Coronary artery (tissue), 2 donors: ENCODE data around the gene SSH3.

Experiments
- DNase-seq: peaks from one replicate; pipeline ENCODE4 v3.0.0-alpha.2; 2017; ENCODE audit warnings: low spot score
- H3K27ac ChIP-seq, 2 donors: fragments of 200-600 bp; sonication (generic); one replicate each; pipeline ENCODE4 v1.5.1; 2016 to 2019
- H3K4me3 ChIP-seq: fragments of 200-600 bp; sonication (generic); 2 replicates; pipeline ENCODE4 v1.5.1; 2016; ENCODE audit warnings: mild to moderate bottlenecking, moderate library complexity
- TF ChIP-seq, protein P1 (sequence below): fragments of 200-600 bp; sonication (generic); IDR thresholded peaks from one replicate; pipeline ENCODE4 v1.5.1; 2019; ENCODE audit warnings: antibody characterized with exemption

SSH3 gene

DNA sequence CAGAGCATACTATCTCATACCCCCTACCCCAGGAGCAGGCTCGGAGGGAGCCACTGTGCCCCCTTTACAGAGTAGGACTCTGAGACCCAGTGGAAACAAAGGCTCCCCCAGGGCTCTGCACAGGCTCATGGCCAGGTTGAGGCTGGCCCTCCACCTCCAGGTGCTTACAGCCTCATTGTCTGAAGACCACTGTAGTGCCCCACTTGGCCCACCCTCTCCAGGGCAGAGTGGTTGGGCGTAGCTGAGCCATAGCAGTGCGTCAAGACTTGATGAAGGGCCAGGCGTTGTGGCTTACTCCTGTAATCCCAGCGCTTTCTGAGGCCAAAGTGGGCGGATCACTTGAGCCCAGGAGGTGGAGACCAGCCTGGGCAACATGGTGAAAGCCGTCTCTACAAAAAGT is 12.5 kb upstream of the SSH3 start:
- Histone ChIP-seq H3K27ac (peak overlapping the region in 1 of 2 donors; percentile 95), H3K4me3 (peak overlapping the region; percentile 93)
- TF ChIP-seq, protein P1, sequence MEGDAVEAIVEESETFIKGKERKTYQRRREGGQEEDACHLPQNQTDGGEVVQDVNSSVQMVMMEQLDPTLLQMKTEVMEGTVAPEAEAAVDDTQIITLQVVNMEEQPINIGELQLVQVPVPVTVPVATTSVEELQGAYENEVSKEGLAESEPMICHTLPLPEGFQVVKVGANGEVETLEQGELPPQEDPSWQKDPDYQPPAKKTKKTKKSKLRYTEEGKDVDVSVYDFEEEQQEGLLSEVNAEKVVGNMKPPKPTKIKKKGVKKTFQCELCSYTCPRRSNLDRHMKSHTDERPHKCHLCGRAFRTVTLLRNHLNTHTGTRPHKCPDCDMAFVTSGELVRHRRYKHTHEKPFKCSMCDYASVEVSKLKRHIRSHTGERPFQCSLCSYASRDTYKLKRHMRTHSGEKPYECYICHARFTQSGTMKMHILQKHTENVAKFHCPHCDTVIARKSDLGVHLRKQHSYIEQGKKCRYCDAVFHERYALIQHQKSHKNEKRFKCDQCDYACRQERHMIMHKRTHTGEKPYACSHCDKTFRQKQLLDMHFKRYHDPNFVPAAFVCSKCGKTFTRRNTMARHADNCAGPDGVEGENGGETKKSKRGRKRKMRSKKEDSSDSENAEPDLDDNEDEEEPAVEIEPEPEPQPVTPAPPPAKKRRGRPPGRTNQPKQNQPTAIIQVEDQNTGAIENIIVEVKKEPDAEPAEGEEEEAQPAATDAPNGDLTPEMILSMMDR = no peak
- no peak for DNase-seq

DNA sequence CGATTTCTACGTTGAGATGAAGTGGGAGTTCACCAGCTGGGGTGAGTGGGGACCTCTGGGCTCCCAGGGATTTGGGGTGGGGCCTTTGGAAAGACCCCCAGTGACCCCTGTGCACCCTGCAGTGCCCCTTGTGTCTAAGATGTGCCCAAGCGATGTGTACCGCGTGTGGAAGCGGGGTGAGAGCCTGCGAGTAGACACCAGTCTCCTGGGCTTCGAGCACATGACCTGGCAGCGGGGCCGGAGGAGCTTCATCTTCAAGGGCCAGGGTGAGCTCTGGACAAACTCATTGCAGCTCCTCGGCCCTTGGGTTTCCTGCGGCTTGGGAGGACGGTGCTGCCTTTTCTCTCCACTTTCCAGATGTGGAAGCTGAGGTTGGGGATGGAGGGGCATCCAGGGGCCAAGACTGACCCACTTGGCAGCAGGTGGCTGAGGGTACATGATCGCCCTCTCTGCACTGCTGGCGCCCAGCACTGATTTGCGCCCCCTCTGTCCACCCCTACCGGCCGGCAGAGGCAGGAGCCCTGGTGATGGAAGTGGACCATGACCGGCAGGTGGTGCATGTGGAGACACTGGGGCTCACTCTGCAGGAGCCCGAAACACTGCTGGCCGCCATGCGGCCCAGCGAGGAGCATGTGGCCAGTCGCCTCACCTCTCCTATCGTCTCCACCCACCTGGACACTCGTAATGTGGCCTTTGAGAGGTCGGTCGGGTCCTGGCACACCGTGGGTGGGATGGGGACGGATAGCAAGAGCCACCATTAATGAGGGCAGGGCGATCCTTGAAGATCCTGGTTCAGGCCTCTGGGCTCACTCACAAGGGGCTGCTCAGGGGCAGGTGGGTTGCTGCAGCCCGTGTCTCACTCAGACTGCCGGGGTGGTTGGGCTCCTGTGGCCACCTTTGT is 11.6 kb upstream of the SSH3 start:
- Histone ChIP-seq H3K27ac (no peak overlapping the region), H3K4me3 (no peak overlapping the region)
- no peak for DNase-seq
- TF ChIP-seq, protein P1 = no peak

DNA sequence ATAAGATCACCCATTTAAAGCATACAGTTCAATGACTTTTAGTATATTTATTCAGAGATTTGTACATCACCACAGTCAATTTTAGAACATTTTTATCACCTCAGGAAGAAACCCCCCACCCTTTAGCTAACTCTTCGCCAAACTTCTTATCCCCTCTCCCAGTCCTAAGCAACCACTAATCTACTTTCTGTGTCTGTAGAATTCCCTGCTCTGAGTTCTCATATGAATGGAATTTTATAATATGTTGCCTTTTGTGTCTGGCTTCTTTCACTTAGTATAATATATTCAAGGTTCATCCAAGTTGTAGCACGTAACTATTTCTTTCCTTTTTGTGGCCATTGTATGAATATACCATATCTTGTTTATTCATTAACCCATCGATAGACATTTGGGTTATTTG is 10.7 kb upstream of the SSH3 start:
- H3K27ac ChIP-seq = no peak overlapping the region
- H3K4me3 ChIP-seq = no peak overlapping the region
- TF ChIP-seq, protein P1 = no peak
- DNase-seq = no peak

DNA sequence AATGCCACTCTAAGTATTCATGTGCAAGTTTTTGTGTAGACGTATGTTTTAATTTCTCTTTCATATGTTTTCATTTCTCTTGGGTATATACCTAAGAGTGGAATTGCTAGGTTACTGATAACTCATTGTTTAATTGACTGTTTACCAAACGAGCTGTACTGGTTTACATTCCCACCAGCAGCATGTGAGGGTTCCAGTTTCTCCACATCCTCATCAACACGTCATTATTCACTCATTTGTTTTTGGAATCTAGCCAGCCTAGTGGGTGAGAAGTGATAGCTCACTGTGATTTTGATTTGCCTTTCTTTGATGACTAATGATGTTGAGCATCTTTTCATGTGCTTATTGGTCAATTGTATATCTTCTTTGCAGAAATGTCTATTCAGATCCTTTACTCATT is 10.2 kb upstream of the SSH3 start:
- Histone ChIP-seq H3K4me3 (no peak overlapping the region), H3K27ac (no peak overlapping the region)
- DNase-seq = no peak
- TF ChIP-seq, protein P1 = no peak

DNA sequence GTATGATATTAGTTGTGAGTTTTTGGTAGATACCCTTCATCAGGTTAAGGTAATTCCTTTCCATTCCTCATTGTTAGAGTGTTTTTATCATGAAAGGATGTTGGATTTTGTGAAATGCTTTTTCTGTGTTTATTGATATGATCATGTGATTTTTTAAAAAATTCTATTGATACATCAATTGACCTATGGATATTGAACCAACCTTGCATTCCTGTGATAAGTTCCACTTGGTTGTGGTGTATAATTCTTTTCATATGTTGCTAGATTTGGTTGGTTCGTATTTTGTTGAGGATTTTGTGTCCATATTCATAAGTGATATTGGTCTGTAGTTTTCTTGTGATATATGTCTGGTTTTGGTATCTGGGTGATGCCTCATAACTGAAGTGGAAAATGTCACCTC is 7.5 kb upstream of the SSH3 start:
- Histone ChIP-seq H3K27ac (no peak overlapping the region), H3K4me3 (no peak overlapping the region)
- no peak for DNase-seq
- TF ChIP-seq, protein P1 = no peak

DNA sequence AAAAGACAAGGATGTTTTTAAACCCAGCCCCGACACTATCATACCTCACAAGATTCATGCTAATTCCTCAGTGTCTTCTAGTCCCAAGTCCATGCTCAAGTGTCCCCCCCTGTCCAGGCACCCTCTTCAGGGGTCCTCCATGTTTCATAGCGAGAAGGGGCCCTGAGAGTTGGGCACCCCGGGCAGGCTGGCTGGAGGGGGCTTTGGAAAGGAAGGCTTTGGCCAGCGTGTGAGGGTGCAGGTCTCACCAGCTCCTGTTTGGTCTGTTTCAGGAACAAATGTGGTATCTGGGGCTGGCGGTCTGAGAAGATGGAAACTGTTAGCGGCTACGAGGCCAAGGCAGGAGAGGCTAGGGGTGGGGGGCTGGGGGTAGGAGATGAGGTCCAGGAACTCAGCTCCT is 4.5 kb upstream of the SSH3 start:
- Histone ChIP-seq H3K27ac (no peak overlapping the region), H3K4me3 (no peak overlapping the region)
- DNase-seq = no peak
- TF ChIP-seq, protein P1 = no peak

DNA sequence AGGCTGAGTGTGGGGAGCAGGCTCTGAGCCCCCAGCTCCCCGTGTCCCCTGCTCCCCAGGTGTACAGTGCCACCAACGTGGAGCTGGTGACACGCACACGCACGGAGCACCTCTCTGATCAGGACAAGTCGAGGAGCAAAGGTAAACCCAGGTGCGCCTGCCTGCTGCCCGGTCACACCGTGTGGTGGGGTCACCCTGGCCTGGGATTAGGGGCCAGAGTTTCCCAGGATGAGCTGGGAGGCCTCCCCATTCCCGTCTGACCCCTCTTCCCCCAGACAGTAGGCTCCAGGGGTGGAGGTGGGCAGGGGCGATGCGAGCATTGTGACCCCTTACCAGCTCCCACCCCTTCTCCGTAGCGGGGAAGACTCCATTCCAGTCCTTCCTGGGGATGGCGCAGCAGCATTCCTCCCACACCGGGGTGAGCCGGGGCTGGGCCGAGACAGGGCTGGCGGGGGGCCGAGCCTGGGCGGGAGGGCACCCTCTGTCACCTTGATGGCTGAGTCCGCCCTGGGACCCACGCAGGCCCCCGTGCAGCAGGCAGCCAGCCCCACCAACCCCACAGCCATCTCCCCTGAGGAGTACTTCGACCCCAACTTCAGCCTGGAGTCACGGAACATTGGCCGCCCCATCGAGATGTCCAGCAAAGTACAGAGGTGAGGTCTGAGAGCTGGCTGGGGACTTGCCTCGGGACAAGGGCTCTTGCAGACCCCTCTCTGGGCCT is 3.7 kb upstream of the SSH3 start:
- Histone ChIP-seq H3K27ac (no peak overlapping the region), H3K4me3 (no peak overlapping the region)
- TF ChIP-seq, protein P1 = no peak
- DNase-seq = no peak
